Measurements from ENCODE around the gene GLIS1. TPM values are rescaled to one million over a fixed set of nuclear protein-coding genes. Genes with fewer than 3 reads are reported as not detected.

The GLIS1 gene
- total RNA-seq, 1 experiment from 2014 or later = 0.39 TPM

- no peak for ATAC-seq
Observed at GRCh38 chr1:53483170-53483569, 255.8 kb downstream of the GLIS1 start.

More at GRCh38 chr1:53483170-53483569, 255.8 kb downstream of the GLIS1 start:
- H3K9me3 ChIP-seq (ENCODE audit: control insufficient read depth in 1 of 2, insufficient read depth in 1 of 2, low read depth in 1 of 2, low read length in 2 of 2) = no peaks in the 10 kb centered on the region
- H3K4me1 ChIP-seq (ENCODE audit: control insufficient read depth in 1 of 2, insufficient read depth in 2 of 2, low read length in 2 of 2) = peaks cover 0 to 5% of the 10 kb centered on the region in 2 experiments; a peak in 1 of 4 replicates
- POLR2A ChIA-PET = no interaction called here
- RAD21 ChIA-PET (ENCODE audit: low non-redundant PET in 1 of 2, low total read pairs in 2 of 2, uncharacterized antibody in 2 of 2, unreplicated experiment in 2 of 2) = no interaction called here
- intact Hi-C loops (cut with micrococcal nuclease) = loop anchor here (10.0 kb wide), 2 partner anchors 332 to 472 kb away; no protein-coding TSS in a partner anchor
- H3K79me2 ChIP-seq (ENCODE audit: insufficient read depth, low read length) = no peaks in the 10 kb centered on the region
- H3K36me3 ChIP-seq (ENCODE audit: control insufficient read depth in 1 of 2, insufficient read depth in 2 of 2, low read length in 2 of 2) = no peaks in the 10 kb centered on the region
- H3K4me2 ChIP-seq (ENCODE audit: low read length) = no peak overlapping the region
- CTCF ChIA-PET = no interaction called here
- H3K9ac ChIP-seq (ENCODE audit: low read length) = no peak overlapping the region
- no peaks in the 10 kb centered on the region for H4K20me1 ChIP-seq (ENCODE audit: insufficient read depth)
- TF ChIP-seq SP1 (IDR thresholded peaks at IDR 0.05; ENCODE audit: low read depth) (no peak), ZNF274 (IDR thresholded peaks at IDR 0.05; ENCODE audit: low read depth, low read length) (no peak), EGR1 (IDR thresholded peaks at IDR 0.05; ENCODE audit: low read depth) (no peak), CBX3 (IDR thresholded peaks at IDR 0.05; ENCODE audit: low read depth) (no peak), SIN3A (IDR thresholded peaks at IDR 0.05; ENCODE audit: low read depth) (no peak), RAD21 (IDR thresholded peaks at IDR 0.05; ENCODE audit: low read depth) (no peak), FOSL1 (IDR thresholded peaks at IDR 0.05; ENCODE audit: low read depth) (no peak), CEBPB (IDR thresholded peaks at IDR 0.05; ENCODE audit: low read depth) (no peak), TCF7L2 (IDR thresholded peaks at IDR 0.05; ENCODE audit: borderline replicate concordance, extremely low read depth, insufficient read depth, insufficient read length) (no peak), YY1 (IDR thresholded peaks at IDR 0.05; ENCODE audit: extremely low read depth, insufficient replicate concordance, low read depth, low read length) (no peak), ZFX (IDR thresholded peaks at IDR 0.05) (no peak), POLR2AphosphoS5 (IDR thresholded peaks at IDR 0.05; ENCODE audit: low read depth, low read length) (no peak), MAX (IDR thresholded peaks at IDR 0.05) (no peak), EZH2 (IDR thresholded peaks at IDR 0.05) (no peak), ELF1 (IDR thresholded peaks at IDR 0.05; ENCODE audit: borderline replicate concordance, low read depth) (no peak), REST (IDR thresholded peaks at IDR 0.05; ENCODE audit: low read depth) (no peak), POLR2A (IDR thresholded peaks at IDR 0.05; ENCODE audit: borderline replicate concordance, extremely low read depth, insufficient read depth, insufficient read length) (no peak), EZH2phosphoT487 (IDR thresholded peaks at IDR 0.05; ENCODE audit: borderline replicate concordance) (no peak)
- no peak for DNase-seq (ENCODE audit: low read depth, low spot score)
- no peak overlapping the region for H3K27ac ChIP-seq (ENCODE audit: low read depth, low read length)
- BruUV-seq (replicated peaks) = no TSS peak
- no peak overlapping the region for H2AFZ ChIP-seq (ENCODE audit: low read depth, low read length, poor library complexity, severe bottlenecking)
- no peaks in the 10 kb centered on the region for H3K9me2 ChIP-seq (ENCODE audit: insufficient read depth)
- H3K4me3 ChIP-seq (replicated peaks in 1 of 2; ENCODE audit: low read depth in 1 of 2, low read length in 2 of 2) = no peak overlapping the region
- no peaks in the 10 kb centered on the region for H3K27me3 ChIP-seq (ENCODE audit: insufficient read depth, low read length)
